Spinal cord (tissue), 10 donors: ENCODE measurements around the gene RAI1. TPM values are rescaled to one million over a fixed set of nuclear protein-coding genes. Genes with fewer than 3 reads are reported as not detected.

Source experiments
- DNase-seq, 6 donors: peaks; one replicate each; pipeline versions ENCODE4 v3.0.0 to v3.0.0-alpha.2; 2013 to 2015; ENCODE audit warnings: low spot score in 6 of 6, low read depth in 4 of 6
- H3K27ac ChIP-seq: one replicate; pipeline ENCODE4 v1.5.1; 2013; ENCODE audit warnings: low read depth, low read length, control low read depth
- H3K27me3 ChIP-seq: one replicate; pipeline ENCODE4 v1.6.1; 2013; ENCODE audit warnings: low read length; ENCODE audit not compliant: control insufficient read depth, insufficient read depth
- H3K36me3 ChIP-seq: one replicate; pipeline ENCODE4 v1.6.1; 2013; ENCODE audit warnings: low read length; ENCODE audit not compliant: control insufficient read depth, insufficient read depth
- H3K4me1 ChIP-seq: one replicate; pipeline ENCODE4 v1.6.1; 2013; ENCODE audit warnings: low read length; ENCODE audit not compliant: control insufficient read depth, insufficient read depth
- H3K4me3 ChIP-seq: one replicate; pipeline ENCODE4 v1.5.1; 2013; ENCODE audit warnings: low read depth, low read length, control low read depth
- H3K9me3 ChIP-seq: one replicate; pipeline ENCODE4 v1.6.1; 2013; ENCODE audit warnings: low read length; ENCODE audit not compliant: control insufficient read depth, insufficient read depth
- WGBS: methylation state at CpG from one replicate; pipeline ENCODE4 v1.1.5; 2013; ENCODE audit warnings: missing lambda C conversion rate; ENCODE audit not compliant: insufficient coverage; 5-methylcytosine and 5-hydroxymethylcytosine counted together
- polyA plus RNA-seq, 2 donors: library from polyadenylated mRNA; unstranded; fragments of 120-200 nt; gene quantifications; one replicate each; pipeline ENCODE4 v1.2.1, GENCODE V29; 2013; ENCODE audit not compliant: insufficient read length in 2 of 2
- total RNA-seq, 2 donors: library from RNA; depleted of rRNA in 1 of 2; stranded (reverse); fragments of 120-200 nt in 1 of 2; fragments of >200 nt in 1 of 2; gene quantifications; one replicate each; pipeline versions ENCODE4 v1.2.3 to v1.2.4, GENCODE V29; 2013 to 2014
- donor health status: healthy.

Gene RAI1
- total and polyA plus RNA-seq, 4 donors, result 12.5 to 45.2 (median 25.3) TPM

DNA sequence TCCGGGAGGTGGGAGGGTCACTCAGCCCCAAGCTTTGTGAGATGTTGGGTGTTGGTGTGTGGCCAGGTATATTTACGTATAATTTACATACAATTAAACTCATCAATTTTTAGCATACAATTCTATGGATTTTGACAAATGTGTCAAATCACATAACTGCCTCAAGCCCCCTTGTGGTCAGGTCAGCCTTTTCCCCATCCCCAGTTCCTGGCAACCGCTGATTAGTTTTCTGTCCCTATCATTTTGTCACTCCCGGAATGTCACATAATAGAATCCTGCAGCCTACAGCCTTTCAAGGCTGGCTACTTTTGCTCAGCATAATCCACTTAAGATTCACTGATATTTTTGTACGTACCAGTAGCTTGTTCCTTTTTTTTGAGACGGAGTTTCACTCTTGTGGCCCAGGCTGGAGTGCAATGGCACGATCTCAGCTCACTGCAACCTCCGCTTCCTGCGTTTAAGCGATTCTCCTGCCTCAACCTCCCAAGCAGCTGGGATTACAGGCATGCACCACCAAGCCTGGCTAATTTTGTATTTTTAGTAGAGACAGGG is 19.3 kb upstream of the RAI1 start:
- Histone ChIP-seq H3K4me1 (peaks cover 11% of the 10 kb centered on the region), H3K9me3 (peaks cover 2% of the 10 kb centered on the region), H3K36me3 (no peaks in the 10 kb centered on the region), H3K27ac (no peak overlapping the region), H3K27me3 (no peaks in the 10 kb centered on the region), H3K4me3 (no peak overlapping the region)
- WGBS, result 86% methylated on average over 5 of the region's 10 CpGs
- DNase-seq, result no peak

- 21% methylated on average over 16 of the region's 19 CpGs for WGBS
- H3K27me3 ChIP-seq, result no peaks in the 10 kb centered on the region
- peaks cover 11% of the 10 kb centered on the region for H3K4me1 ChIP-seq
- H3K27ac ChIP-seq, result no peak overlapping the region
- no peaks in the 10 kb centered on the region for H3K36me3 ChIP-seq
- DNase-seq, result peak in 5 of 6 donors; percentile 61 to 96 (median 70)
- no peak overlapping the region for H3K4me3 ChIP-seq
- H3K9me3 ChIP-seq, result peaks cover 2% of the 10 kb centered on the region
Measured at GRCh38 chr17:17663160-17664063, 17.8 kb upstream of the RAI1 start.

- H3K36me3 ChIP-seq, result no peaks in the 10 kb centered on the region
- WGBS, result 80% methylated on average over 1 of the region's 4 CpGs
- DNase-seq, result no peak
- no peak overlapping the region for H3K4me3 ChIP-seq
- peaks cover 2% of the 10 kb centered on the region for H3K9me3 ChIP-seq
- H3K27me3 ChIP-seq, result no peaks in the 10 kb centered on the region
- H3K4me1 ChIP-seq, result peaks cover 16% of the 10 kb centered on the region
- no peak overlapping the region for H3K27ac ChIP-seq
Measured at GRCh38 chr17:17664064-17664452, 17.2 kb upstream of the RAI1 start.

DNA sequence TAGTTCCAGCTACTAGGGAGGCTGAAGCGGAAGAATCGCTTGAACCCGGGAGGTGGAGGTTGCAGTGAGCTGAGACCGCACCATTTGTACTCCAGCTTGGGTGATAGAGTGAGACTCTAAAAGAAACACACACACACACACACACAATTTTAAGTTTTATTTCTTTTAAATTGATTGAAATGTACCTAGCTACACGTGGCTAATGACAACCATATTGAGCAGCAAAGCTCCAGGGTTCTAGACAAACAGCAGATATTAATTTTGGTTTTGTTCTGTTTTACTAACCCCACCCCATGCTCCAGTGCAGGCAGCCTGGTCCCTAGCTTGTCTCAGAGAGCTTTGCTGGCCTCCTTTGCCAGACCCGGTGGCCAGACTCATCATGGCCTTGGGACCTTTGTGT is 16.0 kb upstream of the RAI1 start:
- no peak for DNase-seq
- Histone ChIP-seq H3K36me3 (no peaks in the 10 kb centered on the region), H3K27me3 (no peaks in the 10 kb centered on the region), H3K4me3 (no peak overlapping the region), H3K27ac (no peak overlapping the region), H3K4me1 (peaks cover 24% of the 10 kb centered on the region), H3K9me3 (no peaks in the 10 kb centered on the region)
- WGBS, result 17% methylated on average over 1 of the region's 6 CpGs

DNA sequence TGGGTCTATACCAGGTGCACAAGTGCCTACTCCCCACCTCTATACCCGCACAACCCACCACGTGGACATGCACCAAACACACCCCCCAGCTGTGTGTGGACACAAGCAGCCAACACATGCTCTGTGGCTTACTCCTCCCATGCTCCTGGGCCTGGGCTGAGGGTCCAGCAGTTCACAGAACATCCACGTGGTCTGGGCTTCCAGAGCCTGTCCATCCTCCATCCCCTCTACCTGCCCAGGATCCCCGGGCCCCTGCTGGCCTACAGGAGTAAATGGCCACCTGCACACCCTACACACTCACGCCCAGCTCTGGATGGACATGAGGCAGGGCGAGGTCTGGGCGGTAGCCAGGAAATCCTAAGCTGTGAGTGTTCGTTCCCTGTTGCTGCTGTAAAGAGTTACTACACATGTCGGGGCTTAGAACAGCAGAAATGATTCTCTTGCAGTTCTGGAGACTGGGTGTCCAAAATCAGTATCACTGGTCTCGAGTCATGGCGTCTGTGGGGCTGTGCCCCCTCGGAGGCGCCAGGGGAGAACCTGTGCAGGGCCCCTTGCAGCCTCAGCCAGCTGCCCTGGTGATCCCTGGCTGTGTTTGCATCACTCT is 15.0 kb upstream of the RAI1 start:
- Histone ChIP-seq H3K36me3 (no peaks in the 10 kb centered on the region), H3K27ac (no peak overlapping the region), H3K4me1 (peaks cover 29% of the 10 kb centered on the region), H3K9me3 (no peaks in the 10 kb centered on the region), H3K4me3 (no peak overlapping the region), H3K27me3 (no peaks in the 10 kb centered on the region)
- no peak for DNase-seq
- WGBS, result 87% methylated on average over 13 of the region's 13 CpGs

- WGBS, result 79% methylated on average over 1 of the region's 2 CpGs
- Histone ChIP-seq H3K4me3 (no peak overlapping the region), H3K36me3 (no peaks in the 10 kb centered on the region), H3K27me3 (no peaks in the 10 kb centered on the region), H3K27ac (no peak overlapping the region), H3K4me1 (peaks cover 30% of the 10 kb centered on the region), H3K9me3 (no peaks in the 10 kb centered on the region)
- DNase-seq, result no peak
Measured at GRCh38 chr17:17667231-17667630, 14.0 kb upstream of the RAI1 start.

GRCh38 chr17:17667947-17668346 is 13.3 kb upstream of the RAI1 start:
- H3K4me1 ChIP-seq, result peaks cover 28% of the 10 kb centered on the region
- H3K9me3 ChIP-seq, result no peaks in the 10 kb centered on the region
- H3K4me3 ChIP-seq, result no peak overlapping the region
- no peak for DNase-seq
- H3K27ac ChIP-seq, result no peak overlapping the region
- no peaks in the 10 kb centered on the region for H3K36me3 ChIP-seq
- no peaks in the 10 kb centered on the region for H3K27me3 ChIP-seq
- WGBS, result 63% methylated on average over 3 of the region's 4 CpGs

GRCh38 chr17:17668358-17668757 is 12.9 kb upstream of the RAI1 start:
- no peak for DNase-seq
- Histone ChIP-seq H3K9me3 (no peaks in the 10 kb centered on the region), H3K27me3 (no peaks in the 10 kb centered on the region), H3K36me3 (no peaks in the 10 kb centered on the region), H3K4me3 (no peak overlapping the region), H3K4me1 (peaks cover 24% of the 10 kb centered on the region), H3K27ac (no peak overlapping the region)
- 91% methylated on average over 2 of the region's 3 CpGs for WGBS

DNA sequence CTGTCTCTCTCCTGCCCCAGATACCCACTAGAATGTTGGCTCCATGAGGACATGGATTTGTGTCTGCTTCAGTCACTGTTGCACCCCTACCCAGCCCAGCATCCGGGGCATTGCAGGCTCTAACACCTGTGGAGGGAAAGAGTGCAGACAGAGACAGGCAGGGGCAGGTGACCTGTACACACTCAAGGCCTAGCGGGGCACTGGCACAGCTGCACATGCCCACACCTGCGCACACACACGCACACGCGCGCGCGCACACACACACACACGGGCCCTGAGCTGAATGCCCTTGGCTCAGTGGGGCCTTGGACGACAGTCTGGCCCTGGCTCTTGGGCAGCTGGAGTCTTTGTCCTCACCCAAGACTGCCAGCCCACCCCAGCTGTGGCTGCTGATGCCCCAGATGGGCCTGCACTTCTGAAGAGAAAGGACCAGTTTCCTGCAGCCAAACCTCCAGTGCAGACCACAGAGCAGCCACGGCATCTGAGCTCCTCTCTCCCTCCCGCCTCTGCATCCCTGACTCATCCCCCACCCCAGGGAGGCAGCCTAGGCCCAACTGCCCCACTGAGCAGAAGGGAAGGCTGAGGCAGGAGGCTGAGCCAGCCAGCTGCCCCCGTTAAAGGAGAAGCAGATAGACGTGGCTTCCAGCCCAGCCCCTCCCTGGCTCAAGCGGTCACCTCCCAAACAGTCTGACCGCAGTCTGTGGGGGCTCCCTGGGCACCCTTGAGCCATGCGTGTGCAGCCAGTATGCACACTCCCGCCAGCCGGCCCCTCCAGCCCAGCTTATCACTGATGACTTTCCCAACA is 12.3 kb upstream of the RAI1 start:
- WGBS, result 56% methylated on average over 20 of the region's 20 CpGs
- Histone ChIP-seq H3K27me3 (no peaks in the 10 kb centered on the region), H3K4me3 (no peak overlapping the region), H3K36me3 (no peaks in the 10 kb centered on the region), H3K4me1 (peaks cover 19% of the 10 kb centered on the region), H3K9me3 (no peaks in the 10 kb centered on the region), H3K27ac (no peak overlapping the region)
- DNase-seq, result peak in 2 of 6 donors; percentile 30 to 49
